ENCODE measurements around the gene TRIOBP. TPM values are rescaled to one million over a fixed set of nuclear protein-coding genes. Genes with fewer than 3 reads are reported as not detected.
A peak's percentile ranks its signal among the peaks of the same experiment; 100 is the strongest.
"Not testable (repeated sequence)": the region's sequence is repeated elsewhere in the genome, so short reads cannot be mapped to it uniquely, and the experiment has no call there.

Gene TRIOBP
- total RNA-seq, 1 donor from 2014 or later = 40.1 TPM

DNA sequence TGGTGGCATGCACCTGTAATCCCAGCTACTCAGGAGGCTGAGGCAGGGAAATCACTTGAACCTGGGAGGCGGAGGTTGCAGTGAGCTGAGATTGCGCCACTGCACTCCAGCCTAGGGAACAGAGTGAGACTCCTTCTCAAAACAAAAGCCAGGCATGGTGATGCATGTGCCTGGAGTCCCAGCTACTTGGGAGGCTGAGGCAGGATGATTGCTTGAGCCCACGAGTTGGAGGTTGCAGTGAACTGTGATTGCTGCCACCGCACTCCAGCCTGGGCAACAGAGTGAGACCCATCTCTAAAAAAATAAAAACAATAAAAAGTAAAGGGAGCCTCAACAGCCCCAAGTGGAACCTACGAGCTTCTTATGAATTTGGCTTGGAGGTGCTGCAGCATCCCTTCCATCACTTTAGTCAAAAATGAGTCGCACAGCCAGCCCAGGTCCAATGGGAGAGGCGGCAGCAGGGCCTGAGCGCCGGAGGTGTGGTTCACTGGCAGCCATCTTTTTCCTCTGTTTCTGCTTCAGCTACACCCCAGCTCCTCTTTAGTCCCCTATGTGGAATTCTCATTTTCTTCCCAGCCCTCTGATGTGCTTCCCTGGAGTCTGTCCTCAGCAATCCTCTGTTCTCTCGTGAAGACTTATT lies 81.6 kb downstream of the TRIOBP start:
- DNase-seq = no peak

- DNase-seq = no peak
Observed at GRCh38 chr22:37781434-37782059, 84.7 kb downstream of the TRIOBP start.

DNA sequence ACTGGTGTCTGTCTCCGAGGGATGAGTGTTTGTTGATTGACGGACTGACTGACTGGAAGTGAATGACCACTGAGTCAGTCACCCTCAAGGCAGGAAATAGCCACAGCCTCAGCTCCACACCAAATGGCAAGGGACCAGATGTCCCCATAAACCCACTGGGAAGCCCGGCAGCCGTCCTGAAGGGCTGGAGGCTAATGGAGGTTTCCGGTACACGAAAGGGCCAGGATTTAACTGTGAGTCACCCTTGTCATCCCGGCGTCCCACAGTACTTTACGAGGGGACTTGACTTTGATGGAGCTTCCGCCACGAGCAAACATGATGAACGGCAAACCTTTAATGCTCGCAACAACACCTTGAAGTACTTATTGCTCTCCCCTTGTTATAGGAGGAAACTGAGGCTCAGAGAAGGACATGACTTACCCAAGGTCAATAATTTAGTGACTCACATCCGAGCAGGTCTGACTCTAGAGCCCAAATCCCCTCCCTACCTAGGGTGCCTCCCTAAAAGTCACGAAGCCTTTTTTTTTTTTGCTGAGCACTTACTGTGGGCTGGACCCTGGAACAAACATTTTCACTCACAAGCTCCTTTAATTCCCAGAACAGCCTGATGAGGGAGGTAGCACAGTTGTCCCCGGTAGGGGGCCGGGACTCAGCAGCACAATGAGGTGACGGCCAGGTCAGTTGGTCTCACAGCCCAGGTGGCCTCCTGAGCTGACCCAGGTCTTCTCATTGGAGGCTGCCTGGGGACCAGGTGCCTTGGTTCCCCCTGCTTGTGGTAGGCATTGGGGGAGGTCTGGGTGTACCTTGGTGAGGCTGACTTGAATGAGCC lies 85.7 kb downstream of the TRIOBP start:
- no peak for DNase-seq

DNA sequence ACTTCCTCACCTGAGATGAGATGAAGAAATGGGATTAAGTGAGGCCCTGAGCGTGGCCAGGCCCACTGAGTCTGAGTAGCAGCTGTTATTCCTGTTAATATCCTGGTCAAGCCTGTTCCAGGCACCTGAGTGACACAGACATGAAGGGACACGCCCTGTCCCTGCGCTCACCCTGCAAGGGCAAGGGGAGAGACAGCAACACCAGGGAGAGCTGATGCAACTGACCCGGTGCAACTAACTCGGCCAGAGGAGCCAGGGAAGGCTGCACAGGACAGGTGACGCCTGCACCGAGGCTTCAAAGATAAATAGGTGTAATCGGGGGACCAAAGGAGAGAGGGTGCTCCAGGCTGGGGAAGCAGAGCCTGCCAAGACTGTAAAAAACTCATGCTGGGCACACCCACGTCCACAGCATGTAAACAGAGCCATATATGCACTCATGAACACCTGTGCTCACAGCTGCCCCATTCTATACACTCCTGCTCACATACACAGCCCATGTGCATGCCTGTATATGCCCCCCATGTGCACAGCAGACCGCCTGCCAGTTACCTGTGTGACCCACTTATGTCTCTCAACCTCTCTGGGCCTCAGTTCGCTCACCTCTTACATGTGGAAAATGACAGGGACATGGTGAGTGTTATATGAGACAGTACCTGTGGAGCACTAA lies 88.1 kb downstream of the TRIOBP start:
- no peak for DNase-seq

- no peak for DNase-seq
Observed at GRCh38 chr22:37790234-37790633, 93.4 kb downstream of the TRIOBP start.

DNA sequence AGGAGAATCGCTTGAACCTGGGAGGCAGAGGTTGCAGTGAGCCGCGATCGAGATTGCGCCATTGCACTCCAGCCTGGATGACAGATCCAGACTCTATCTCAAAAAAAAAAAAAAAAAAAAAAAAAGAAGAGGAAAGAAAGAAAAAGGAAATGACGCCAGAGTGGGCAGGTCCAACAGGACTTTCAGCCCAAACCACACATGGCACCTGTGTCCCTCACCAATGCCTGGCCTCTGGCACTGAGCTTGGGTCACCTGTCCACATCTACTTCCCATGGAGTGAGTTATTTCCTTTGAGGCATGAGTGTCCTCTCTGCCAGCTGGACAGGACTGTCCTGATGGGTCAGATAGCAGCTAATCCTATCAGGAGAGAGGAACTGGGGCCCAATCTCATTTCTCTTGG lies 95.6 kb downstream of the TRIOBP start:
- DNase-seq = no peak

DNA sequence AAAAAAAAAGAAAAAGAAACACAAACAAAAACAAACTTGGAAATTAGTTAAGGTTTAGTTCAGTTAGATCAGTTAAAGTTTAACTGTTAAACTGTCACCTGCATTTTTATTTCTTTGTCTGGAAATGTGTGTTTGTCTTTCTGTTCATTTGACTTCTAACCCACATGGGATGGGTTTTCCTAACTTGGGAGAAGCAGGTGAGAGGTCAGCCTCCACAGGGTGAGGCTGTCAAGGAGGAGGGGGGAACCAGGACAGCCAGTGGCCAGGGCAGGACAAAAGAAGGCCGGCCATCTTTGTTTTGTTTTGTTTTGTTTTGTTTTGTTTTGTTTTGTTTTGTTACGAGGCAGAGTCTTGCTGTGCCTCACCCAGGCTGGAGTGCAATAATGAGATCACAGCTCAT lies 97.5 kb downstream of the TRIOBP start:
- no peak for DNase-seq

GRCh38 chr22:37796079-37796478 lies 99.2 kb downstream of the TRIOBP start:
- no peak for DNase-seq

- DNase-seq = not testable (repeated sequence)
Observed at GRCh38 chr22:37797259-37797658, 100.4 kb downstream of the TRIOBP start.

GRCh38 chr22:37797874-37798500 lies 101.1 kb downstream of the TRIOBP start:
- no peak for DNase-seq

DNA sequence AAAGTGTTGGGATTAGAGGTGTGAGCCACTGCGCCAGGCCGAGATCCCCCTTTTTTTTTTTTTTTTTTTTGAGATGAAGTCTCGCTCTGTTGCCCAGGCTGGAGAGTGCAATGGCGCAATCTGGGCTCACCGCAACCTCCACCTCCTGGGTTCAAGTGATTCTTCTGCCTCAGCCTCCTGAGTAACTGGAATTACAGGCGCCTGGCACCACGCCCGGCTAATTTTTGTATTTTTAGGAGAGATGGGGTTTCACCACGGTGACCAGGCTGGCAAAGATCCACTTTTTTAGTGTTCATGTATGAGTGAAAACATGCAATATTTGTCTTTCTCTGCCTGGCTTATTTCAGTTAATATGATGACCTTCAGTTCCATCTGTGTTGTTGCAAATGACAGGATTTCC lies 103.1 kb downstream of the TRIOBP start:
- DNase-seq = not testable (repeated sequence)

- DNase-seq = no peak
Observed at GRCh38 chr22:37801946-37802309, 105.1 kb downstream of the TRIOBP start.

DNA sequence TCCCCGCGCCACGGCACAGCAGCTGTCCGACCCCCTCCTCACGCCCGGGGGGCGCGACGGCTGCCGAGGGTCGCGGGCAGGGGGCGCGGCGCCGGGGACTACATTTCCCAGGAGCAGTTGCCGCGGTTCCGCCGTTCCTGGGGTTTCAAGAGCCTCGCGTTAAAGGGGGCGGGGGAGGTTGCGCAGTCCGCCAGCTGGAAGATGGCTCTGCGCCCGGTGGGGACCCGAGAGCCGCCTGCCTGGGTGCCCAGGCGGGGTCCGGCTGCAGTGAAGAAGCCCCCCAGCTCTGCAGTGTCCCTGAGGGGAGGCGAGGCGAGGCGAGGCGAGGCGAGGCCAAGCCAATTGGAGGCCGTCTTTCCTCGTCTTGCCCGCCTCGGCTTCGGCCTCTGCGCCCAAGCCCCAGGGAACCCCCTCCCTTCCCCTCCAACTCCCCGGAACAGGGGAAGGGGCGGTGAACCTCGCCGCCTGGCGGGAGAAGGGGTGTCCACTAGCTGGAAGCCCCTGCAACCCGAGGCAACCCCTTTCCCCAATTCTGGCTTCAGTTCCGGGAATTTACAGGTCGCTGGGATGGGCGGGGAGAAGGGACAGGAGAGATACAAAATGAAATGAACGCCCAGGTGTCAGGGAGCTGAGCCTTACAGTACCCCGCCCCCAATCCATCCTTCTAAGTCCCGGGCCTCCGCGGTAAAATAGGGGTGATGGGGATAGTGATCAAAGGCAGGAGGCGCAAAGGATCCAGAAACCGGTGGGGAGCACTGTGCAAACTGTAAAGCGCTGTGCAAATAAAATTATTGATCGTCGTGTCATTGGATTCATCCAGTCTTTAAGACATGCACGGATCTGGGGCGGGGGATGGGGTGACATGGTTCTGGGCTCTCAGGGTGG lies 105.7 kb downstream of the TRIOBP start:
- peak; percentile 39 for DNase-seq

DNA sequence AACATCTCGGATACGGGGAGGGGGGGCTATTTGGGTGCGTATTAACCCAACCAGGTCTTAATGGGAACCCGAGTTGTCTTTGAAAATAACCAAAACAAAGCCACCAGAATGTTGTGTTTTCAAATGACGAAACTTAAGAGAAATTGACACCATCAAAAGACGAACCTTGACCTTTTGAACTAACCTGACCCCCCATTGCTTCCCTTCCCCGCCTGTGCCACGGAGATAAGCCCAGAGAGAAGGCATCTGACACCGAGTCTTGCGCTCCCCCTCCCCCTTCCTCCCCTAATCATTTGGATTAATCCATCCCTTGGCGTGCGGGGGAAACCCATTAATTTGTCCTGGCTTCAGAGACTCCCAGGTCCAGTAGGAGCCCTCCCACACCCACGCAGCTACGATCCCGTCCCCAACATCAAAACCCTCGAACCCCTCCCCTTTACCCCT lies 106.4 kb downstream of the TRIOBP start:
- no peak for DNase-seq

GRCh38 chr22:37803639-37804351 lies 106.9 kb downstream of the TRIOBP start:
- DNase-seq = no peak

- DNase-seq = no peak
Observed at GRCh38 chr22:37804352-37804880, 107.6 kb downstream of the TRIOBP start.

- DNase-seq = peak; percentile 73
Observed at GRCh38 chr22:37804881-37805809, 108.3 kb downstream of the TRIOBP start.

- no peak for DNase-seq
Observed at GRCh38 chr22:37805810-37806277, 109.0 kb downstream of the TRIOBP start.
